IPS-11a (cell line): Measurements from ENCODE around the gene WWP2.
"Not testable (repeated sequence)": the region's sequence is repeated elsewhere in the genome, so short reads cannot be mapped to it uniquely, and the experiment has no call there.

ENCODE experiments used
- H3K4me3 ChIP-seq: one replicate; pipeline ENCODE4 v1.5.1; 2013; ENCODE audit warnings: low read depth, low read length, control low read depth

Gene WWP2

GRCh38 chr16:69830146-69830533 lies 68.0 kb downstream of the WWP2 start:
- no peak overlapping the region for H3K4me3 ChIP-seq

DNA sequence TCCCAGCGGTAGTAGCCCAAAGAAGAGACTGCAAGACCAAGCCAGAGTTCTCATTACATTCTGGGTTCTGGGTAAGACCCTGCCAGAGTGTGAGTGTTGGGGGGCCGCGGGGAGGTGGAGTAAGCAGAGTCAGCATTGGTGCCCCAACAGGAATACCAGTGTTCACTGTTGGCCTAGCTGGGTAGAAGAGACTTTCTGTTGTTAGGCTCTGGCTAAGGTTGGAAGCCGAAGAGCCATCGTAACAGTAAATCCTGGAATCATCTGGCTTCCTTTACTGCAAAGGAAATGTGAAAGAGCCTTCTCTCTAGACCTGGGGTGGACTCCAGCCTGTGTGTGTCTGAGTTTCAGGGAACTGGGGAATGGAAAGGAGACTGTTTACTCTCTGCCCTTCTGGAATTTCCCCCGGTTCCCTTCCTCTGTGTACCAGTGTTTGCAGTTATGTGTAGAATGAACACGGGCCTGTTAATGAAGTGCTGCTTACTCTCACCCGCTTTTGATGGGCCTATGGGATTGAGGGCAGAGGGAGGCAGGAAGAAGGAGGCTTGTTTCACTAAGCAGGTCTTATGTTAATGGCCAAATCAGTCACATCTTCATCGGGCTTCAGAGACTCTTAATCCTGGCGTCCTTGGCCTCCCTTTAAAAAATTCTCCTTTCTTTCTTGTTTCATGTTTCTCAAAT lies 68.5 kb downstream of the WWP2 start:
- H3K4me3 ChIP-seq, result no peak overlapping the region

GRCh38 chr16:69831212-69832123 lies 69.3 kb downstream of the WWP2 start:
- H3K4me3 ChIP-seq, result no peak overlapping the region

GRCh38 chr16:69833357-69834282 lies 71.5 kb downstream of the WWP2 start:
- no peak overlapping the region for H3K4me3 ChIP-seq

GRCh38 chr16:69834807-69835466 lies 72.8 kb downstream of the WWP2 start:
- no peak overlapping the region for H3K4me3 ChIP-seq

DNA sequence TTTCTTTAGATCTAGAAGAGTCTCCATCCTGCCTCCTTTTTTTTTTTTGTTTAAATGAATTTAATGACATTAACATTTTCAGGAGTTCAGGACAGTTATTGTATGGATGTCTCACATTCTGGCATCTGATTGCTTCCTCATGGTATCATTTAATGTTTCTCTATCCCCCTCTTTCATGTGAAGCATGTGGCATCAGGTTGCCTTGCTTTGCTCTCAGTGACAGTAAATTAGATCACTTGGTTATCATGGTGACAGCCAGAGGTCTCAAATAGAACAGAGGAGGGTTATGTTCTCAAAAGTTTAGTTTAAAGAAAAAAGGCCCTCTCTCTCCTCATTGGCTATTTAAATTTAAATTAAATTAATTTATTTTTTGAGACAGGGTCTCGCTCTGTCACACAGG lies 74.1 kb downstream of the WWP2 start:
- no peak overlapping the region for H3K4me3 ChIP-seq

DNA sequence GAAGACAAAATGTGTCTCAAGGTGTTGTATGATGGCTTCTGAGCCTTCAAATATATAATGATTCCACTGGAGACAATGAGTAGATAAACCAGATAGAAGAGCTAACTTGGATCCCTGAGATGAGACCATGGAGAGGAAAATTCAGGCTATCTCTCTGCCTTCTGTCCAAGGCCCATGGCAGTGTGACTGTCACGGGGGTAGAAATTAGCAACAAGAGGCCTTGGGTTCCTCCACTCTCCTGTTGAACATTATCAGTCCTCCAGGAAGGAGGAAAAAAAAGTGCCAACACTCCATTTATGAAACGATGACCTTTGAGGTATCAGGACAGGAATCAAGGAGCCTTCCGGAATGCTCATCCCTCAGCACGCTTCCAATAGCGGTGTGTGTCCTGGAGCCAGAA lies 75.2 kb downstream of the WWP2 start:
- no peak overlapping the region for H3K4me3 ChIP-seq

GRCh38 chr16:69838489-69838888 lies 76.4 kb downstream of the WWP2 start:
- H3K4me3 ChIP-seq, result no peak overlapping the region

- no peak overlapping the region for H3K4me3 ChIP-seq
These were observed 77.1 kb downstream of the WWP2 start for GRCh38 chr16:69839240-69839688.

- H3K4me3 ChIP-seq, result no peak overlapping the region
These were observed 77.8 kb downstream of the WWP2 start for GRCh38 chr16:69839798-69840409.

- no peak overlapping the region for H3K4me3 ChIP-seq
These were observed 78.8 kb downstream of the WWP2 start for GRCh38 chr16:69840975-69841374.

GRCh38 chr16:69844441-69844840 lies 82.3 kb downstream of the WWP2 start:
- no peak overlapping the region for H3K4me3 ChIP-seq

DNA sequence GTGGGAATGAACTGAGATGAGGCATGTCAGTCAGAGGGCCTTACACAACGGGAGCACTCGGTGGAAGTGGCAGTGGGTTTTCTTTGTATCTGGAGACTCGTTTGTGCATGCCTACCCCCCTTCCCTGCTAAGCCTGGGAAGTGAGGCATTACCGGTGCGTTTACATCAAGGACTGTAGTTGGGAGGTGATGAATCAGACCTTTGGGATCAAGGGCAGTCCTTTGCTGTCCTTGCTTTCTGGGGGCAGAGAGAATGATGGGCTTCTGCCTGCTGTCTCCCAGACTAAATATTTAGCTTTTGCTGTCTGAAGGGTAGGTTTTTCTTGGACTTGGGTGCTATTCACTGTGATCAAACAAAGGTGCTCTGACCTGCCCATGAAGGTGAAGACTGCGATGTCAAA lies 83.0 kb downstream of the WWP2 start:
- no peak overlapping the region for H3K4me3 ChIP-seq

DNA sequence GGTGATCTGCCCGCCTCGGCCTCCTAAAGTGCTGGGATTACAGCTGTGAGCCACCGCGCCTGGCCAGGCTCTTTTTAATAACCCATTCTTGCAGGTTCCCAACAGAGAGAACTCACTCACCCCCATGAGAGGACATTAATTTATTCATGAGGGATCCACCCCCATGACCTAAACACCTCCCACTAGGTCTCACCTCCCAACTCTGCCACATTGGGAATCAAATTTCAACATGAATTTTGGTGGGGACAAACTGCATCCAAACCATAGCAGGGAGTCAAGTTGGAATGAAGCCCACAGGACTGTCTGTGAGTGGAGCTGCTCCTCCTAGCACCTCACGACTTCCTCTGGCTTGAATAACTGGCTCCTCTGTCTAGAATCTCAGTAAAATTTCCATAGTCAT lies 85.5 kb downstream of the WWP2 start:
- H3K4me3 ChIP-seq, result no peak overlapping the region

- no peak overlapping the region for H3K4me3 ChIP-seq
These were observed 86.8 kb downstream of the WWP2 start for GRCh38 chr16:69848637-69849545.

DNA sequence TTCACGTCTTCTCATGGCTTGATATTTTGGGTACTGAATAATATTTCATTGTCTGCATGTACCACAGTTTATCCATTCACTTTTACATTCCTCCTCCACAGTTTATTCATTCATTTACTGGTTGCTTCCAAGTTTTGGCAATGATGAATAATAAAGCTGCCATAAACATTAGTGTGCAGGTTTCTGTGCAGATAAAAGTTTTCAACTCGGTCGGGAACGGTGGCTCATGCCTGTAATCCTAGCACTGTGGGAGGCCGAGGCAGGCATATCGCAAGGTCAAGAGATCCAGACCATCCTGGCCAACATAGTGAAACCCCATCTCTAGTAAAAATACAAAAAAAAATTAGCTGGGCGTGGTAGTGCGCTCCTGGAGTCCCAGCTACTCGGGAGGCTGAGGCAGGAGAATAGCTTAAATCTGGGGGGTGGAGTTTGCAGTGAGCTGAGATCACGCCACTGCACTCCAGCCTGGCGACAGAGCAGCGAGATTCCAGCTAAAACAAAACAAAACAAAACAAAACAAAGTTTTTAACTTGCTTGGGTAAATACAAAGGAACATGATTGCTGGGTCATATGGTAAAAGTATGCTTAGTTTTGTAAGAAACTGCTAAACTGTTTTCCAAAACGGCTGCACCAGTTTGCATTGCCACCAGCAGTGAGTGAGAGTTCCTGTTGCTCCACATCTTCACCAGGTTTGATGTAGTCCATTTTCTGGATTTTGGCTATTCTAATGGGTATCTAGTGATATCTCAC lies 89.5 kb downstream of the WWP2 start:
- no peak overlapping the region for H3K4me3 ChIP-seq

DNA sequence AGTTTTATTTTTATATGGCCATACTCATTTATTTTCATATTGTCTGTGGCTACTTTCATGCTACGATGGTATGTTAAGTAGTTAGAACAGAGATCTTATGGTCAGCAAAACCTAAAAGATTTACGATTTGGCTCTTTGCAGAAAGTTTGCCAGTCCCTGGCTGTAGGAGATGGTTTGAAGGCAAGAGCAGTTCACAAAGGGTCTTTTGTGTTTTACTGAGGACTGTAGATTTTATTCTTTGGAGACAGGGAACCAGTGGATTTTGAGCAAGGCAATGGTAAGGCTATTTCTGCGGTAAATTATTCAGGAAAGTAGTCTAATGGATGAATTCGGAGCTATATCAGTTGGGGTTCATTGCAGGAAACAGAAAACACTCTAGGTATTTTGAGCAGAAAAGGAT lies 90.7 kb downstream of the WWP2 start:
- H3K4me3 ChIP-seq, result no peak overlapping the region

DNA sequence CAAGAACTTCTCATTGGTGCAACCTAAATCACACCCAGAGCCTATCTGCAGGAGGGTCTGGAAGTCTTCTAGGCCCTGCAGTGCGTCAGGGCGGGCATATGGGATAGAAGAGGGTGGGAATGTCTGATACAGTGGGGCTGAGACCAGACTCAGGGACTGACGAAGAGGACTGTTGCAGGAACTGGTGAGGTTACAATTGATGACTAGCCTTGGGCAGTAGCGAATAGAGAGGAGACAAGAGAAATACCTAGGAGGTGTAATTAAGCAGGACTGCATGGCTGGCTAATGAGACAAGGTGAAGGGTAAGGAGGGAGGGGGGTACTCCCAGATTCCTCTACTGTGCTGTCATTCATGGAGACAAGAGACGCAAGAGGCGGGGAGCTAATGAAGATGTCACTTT lies 91.3 kb downstream of the WWP2 start:
- no peak overlapping the region for H3K4me3 ChIP-seq

DNA sequence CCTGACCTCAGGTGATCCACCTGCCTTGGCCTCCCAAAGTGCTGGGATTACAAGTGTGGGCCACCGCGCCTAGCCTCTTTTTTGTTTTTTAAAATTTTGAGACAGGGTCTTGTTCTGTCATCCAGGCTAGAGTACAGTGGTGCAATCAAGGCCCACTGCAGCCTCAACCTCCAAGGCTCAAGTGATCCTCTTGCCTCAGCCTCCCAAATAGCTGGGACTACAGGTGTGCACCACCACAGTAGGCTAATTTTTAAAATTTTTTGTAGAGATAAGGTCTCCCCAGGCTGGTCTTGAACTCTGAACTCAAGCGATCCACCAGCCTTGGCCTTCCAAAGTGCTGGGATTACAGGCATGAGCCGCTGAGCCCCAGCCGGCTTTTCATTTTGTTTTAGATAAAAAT lies 92.6 kb downstream of the WWP2 start:
- not testable (repeated sequence) for H3K4me3 ChIP-seq
